Brain microvascular endothelial cell (primary cell): ENCODE results near the gene RHBDL1.

Source experiments
- DNase-seq: peaks from one replicate; pipeline ENCODE4 v3.0.0-alpha.2; 2020
- H3K27ac ChIP-seq: fragments of 250-450 bp; sonication (Bioruptor Pico); 2 replicates; pipeline ENCODE4 v1.5.1; 2020; ENCODE audit warnings: mild to moderate bottlenecking, moderate library complexity
- H3K27me3 ChIP-seq: fragments of 250-450 bp; sonication (Bioruptor Pico); replicated peaks from 2 replicates; pipeline ENCODE4 v1.5.1; 2020; ENCODE audit warnings: mild to moderate bottlenecking
- H3K36me3 ChIP-seq: fragments of 250-450 bp; sonication (Bioruptor Pico); replicated peaks from 2 replicates; pipeline ENCODE4 v1.5.1; 2020; ENCODE audit warnings: mild to moderate bottlenecking
- H3K4me3 ChIP-seq: 2 replicates; pipeline ENCODE4 v1.5.1; 2011; ENCODE audit warnings: low read depth, mild to moderate bottlenecking, control low read depth, low read length, moderate library complexity
- CTCF ChIP-seq: IDR thresholded peaks from 2 replicates; pipeline ENCODE4 v1.5.1; 2011; ENCODE audit warnings: low read depth, mild to moderate bottlenecking, moderate library complexity, low read length, control low read depth, inconsistent platforms; ENCODE audit errors: missing control alignments
- in situ Hi-C: cut with HindIII; loops from 2 replicates; pipeline ENCODE4 v1.10.0; 2017; ENCODE audit warnings: low sequenced_read_pairs, low pct_ligation_motif_present

The RHBDL1 gene

GRCh38 chr16:668519-669171 lies 6.8 kb upstream of the RHBDL1 start:
- no peak for DNase-seq
- Histone ChIP-seq H3K27me3 (no peaks in the 10 kb centered on the region), H3K36me3 (peaks cover 42% of the 10 kb centered on the region), H3K4me3 (peak overlapping the region; percentile 85), H3K27ac (peak overlapping the region; percentile 44)
- in situ Hi-C loops: no loop called here
- no peak for TF ChIP-seq CTCF

- H3K27ac ChIP-seq: no peak overlapping the region
- in situ Hi-C loops: no loop called here
- peaks cover 50% of the 10 kb centered on the region for H3K36me3 ChIP-seq
- no peak for TF ChIP-seq CTCF
- no peaks in the 10 kb centered on the region for H3K27me3 ChIP-seq
- DNase-seq: no peak
- peak overlapping the region; percentile 85 for H3K4me3 ChIP-seq
Observed at GRCh38 chr16:669666-670065, 5.8 kb upstream of the RHBDL1 start.

- no peak overlapping the region for H3K27ac ChIP-seq
- H3K4me3 ChIP-seq: no peak overlapping the region
- DNase-seq: no peak
- TF ChIP-seq CTCF: no peak
- in situ Hi-C loops: no loop called here
- peaks cover 51% of the 10 kb centered on the region for H3K36me3 ChIP-seq
- no peaks in the 10 kb centered on the region for H3K27me3 ChIP-seq
Observed at GRCh38 chr16:670485-671352, 4.8 kb upstream of the RHBDL1 start.

- Histone ChIP-seq H3K27ac (no peak overlapping the region), H3K4me3 (no peak overlapping the region), H3K27me3 (no peaks in the 10 kb centered on the region), H3K36me3 (peaks cover 51% of the 10 kb centered on the region)
- no peak for TF ChIP-seq CTCF
- DNase-seq: no peak
- in situ Hi-C loops: no loop called here
Observed at GRCh38 chr16:671353-672131, 3.9 kb upstream of the RHBDL1 start.

- in situ Hi-C loops: no loop called here
- Histone ChIP-seq H3K27ac (no peak overlapping the region), H3K4me3 (no peak overlapping the region), H3K27me3 (no peaks in the 10 kb centered on the region), H3K36me3 (peaks cover 51% of the 10 kb centered on the region)
- no peak for DNase-seq
- TF ChIP-seq CTCF: no peak
Observed at GRCh38 chr16:672371-672770, 3.1 kb upstream of the RHBDL1 start.
